ENCODE measurements around the gene MAS1. TPM values are rescaled to one million over a fixed set of nuclear protein-coding genes. Genes with fewer than 3 reads are reported as not detected.

Gene MAS1
- total and polyA plus RNA-seq, 10 of the 15 experiments (the other 5 are each of a cell fraction or from before 2014, with no cell fraction given): under 0.01 to 0.08 TPM; not detected in 8

DNA sequence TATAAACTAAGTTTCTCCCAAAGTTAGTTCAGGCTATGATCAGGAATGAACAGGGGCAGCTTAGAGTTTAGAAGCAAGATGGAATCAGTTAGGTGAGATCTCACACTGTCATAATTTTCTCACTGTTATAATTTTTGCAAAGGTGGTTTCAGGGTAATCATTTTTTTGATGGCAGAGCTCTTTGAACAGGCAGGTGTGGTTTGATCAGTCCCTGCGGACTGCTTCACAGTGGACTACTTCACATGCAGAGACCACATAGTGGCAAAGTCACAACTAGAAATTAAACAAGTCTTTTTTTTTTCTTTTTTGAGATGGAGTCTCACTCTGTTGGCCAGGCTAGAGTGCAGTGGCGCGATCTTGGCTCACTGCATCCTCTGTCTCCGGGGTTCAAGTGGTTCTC, 6.8 kb downstream of the MAS1 start:
- ChIA-PET SMC1A (ENCODE audit: uncharacterized antibody, unreplicated experiment) (interaction anchor here (1.0 to 2.2 kb wide), 6 partner anchors 14 to 81 kb away, joined by 3 to 12 read pairs (median 4); no protein-coding TSS in a partner anchor), CTCF (interaction anchor here (0.6 to 1.7 kb wide), 5 partner anchors 17 to 114 kb away, joined by 3 to 5 read pairs (median 4); no protein-coding TSS in a partner anchor), POLR2A (no interaction called here), RAD21 (ENCODE audit: unreplicated experiment) (interaction anchor here (0.7 to 1.0 kb wide), 4 partner anchors 16 to 34 kb away, joined by 3 to 5 read pairs (median 3); no protein-coding TSS in a partner anchor)
- in situ Hi-C loops (cut with MboI) (no loop called here), intact Hi-C loops (cut with micrococcal nuclease; ENCODE audit: unreplicated experiment) (no loop called here)
- BruUV-seq (replicated peaks): no TSS peak
- H3K4me3 ChIP-seq: no peak overlapping the region
- no peaks in the 10 kb centered on the region; the same call in 2 of the 3 replicates for H3K9me3 ChIP-seq (replicated peaks; ENCODE audit: control insufficient read depth, insufficient read depth, low read length)
- no peaks in the 10 kb centered on the region for H3K4me1 ChIP-seq (ENCODE audit: control insufficient read depth, insufficient read depth, low read length)
- WGBS (ENCODE audit: insufficient coverage, insufficient replicate concordance, low lambda C conversion rate, missing lambda C conversion rate): 18% methylated on average over 4 of the region's 4 CpGs
- H3K4me2 ChIP-seq (ENCODE audit: control insufficient read depth, insufficient read depth): no peak overlapping the region
- no peak overlapping the region for H3K27ac ChIP-seq (ENCODE audit: control insufficient read depth, insufficient read depth)
- ATAC-seq (peak; percentile 54), FAIRE-seq (no peak), DNase-seq (ENCODE audit: low read depth, low spot score) (no peak)
- no peaks in the 10 kb centered on the region for H3K36me3 ChIP-seq (ENCODE audit: control insufficient read depth in 2 of 2, insufficient read depth in 2 of 2, low read length in 1 of 2)
- H2AFZ ChIP-seq (ENCODE audit: control insufficient read depth, low read depth, low read length): no peak overlapping the region
- H3K27me3 ChIP-seq (replicated peaks in 1 of 2; ENCODE audit: control insufficient read depth in 2 of 2, insufficient read depth in 2 of 2, low read length in 1 of 2): peaks cover 0 to 3% of the 10 kb centered on the region in 2 experiments; a peak in 1 of 4 replicates
- H3K79me2 ChIP-seq (ENCODE audit: control insufficient read depth, insufficient read depth, low read length): no peaks in the 10 kb centered on the region
- no peaks in the 10 kb centered on the region for H4K20me1 ChIP-seq (ENCODE audit: control insufficient read depth, insufficient read depth)
- peak; percentile 86 for TF ChIP-seq MEF2B (IDR thresholded peaks at IDR 0.05; ENCODE audit: partially characterized antibody, poor library complexity, severe bottlenecking)
- no peak for TF ChIP-seq CBFB (IDR thresholded peaks at IDR 0.05; ENCODE audit: low read depth)
- 0 out of 2 replicates have a peak, but pooled peaks have one; percentile 32 for TF ChIP-seq MTA2 (IDR thresholded peaks at IDR 0.05; ENCODE audit: low read depth)
- TF ChIP-seq RAD21 (IDR thresholded peaks at IDR 0.05; ENCODE audit: insufficient read depth, low read depth, low read length): no peak
- TF ChIP-seq BHLHE40 (IDR thresholded peaks at IDR 0.05; ENCODE audit: borderline replicate concordance in 1 of 2, low read depth in 2 of 2, low read length in 1 of 2): peak in 1 of 2 experiments; percentile 53; a peak in 1 of 4 replicates
- TF ChIP-seq, protein P1, sequence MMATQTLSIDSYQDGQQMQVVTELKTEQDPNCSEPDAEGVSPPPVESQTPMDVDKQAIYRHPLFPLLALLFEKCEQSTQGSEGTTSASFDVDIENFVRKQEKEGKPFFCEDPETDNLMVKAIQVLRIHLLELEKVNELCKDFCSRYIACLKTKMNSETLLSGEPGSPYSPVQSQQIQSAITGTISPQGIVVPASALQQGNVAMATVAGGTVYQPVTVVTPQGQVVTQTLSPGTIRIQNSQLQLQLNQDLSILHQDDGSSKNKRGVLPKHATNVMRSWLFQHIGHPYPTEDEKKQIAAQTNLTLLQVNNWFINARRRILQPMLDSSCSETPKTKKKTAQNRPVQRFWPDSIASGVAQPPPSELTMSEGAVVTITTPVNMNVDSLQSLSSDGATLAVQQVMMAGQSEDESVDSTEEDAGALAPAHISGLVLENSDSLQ (IDR thresholded peaks at IDR 0.05): no peak
- TF ChIP-seq, protein P2, sequence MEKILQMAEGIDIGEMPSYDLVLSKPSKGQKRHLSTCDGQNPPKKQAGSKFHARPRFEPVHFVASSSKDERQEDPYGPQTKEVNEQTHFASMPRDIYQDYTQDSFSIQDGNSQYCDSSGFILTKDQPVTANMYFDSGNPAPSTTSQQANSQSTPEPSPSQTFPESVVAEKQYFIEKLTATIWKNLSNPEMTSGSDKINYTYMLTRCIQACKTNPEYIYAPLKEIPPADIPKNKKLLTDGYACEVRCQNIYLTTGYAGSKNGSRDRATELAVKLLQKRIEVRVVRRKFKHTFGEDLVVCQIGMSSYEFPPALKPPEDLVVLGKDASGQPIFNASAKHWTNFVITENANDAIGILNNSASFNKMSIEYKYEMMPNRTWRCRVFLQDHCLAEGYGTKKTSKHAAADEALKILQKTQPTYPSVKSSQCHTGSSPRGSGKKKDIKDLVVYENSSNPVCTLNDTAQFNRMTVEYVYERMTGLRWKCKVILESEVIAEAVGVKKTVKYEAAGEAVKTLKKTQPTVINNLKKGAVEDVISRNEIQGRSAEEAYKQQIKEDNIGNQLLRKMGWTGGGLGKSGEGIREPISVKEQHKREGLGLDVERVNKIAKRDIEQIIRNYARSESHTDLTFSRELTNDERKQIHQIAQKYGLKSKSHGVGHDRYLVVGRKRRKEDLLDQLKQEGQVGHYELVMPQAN (conservative IDR thresholded peaks at IDR 0.05): no peak
- peak; percentile 61; the same call in 1 of the 2 replicates for TF ChIP-seq ZNF384 (IDR thresholded peaks at IDR 0.05; ENCODE audit: borderline replicate concordance, low read depth, low read length)
- TF ChIP-seq, protein P3, sequence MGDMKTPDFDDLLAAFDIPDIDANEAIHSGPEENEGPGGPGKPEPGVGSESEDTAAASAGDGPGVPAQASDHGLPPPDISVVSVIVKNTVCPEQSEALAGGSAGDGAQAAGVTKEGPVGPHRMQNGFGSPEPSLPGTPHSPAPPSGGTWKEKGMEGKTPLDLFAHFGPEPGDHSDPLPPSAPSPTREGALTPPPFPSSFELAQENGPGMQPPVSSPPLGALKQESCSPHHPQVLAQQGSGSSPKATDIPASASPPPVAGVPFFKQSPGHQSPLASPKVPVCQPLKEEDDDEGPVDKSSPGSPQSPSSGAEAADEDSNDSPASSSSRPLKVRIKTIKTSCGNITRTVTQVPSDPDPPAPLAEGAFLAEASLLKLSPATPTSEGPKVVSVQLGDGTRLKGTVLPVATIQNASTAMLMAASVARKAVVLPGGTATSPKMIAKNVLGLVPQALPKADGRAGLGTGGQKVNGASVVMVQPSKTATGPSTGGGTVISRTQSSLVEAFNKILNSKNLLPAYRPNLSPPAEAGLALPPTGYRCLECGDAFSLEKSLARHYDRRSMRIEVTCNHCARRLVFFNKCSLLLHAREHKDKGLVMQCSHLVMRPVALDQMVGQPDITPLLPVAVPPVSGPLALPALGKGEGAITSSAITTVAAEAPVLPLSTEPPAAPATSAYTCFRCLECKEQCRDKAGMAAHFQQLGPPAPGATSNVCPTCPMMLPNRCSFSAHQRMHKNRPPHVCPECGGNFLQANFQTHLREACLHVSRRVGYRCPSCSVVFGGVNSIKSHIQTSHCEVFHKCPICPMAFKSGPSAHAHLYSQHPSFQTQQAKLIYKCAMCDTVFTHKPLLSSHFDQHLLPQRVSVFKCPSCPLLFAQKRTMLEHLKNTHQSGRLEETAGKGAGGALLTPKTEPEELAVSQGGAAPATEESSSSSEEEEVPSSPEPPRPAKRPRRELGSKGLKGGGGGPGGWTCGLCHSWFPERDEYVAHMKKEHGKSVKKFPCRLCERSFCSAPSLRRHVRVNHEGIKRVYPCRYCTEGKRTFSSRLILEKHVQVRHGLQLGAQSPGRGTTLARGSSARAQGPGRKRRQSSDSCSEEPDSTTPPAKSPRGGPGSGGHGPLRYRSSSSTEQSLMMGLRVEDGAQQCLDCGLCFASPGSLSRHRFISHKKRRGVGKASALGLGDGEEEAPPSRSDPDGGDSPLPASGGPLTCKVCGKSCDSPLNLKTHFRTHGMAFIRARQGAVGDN (IDR thresholded peaks at IDR 0.05): peak; percentile 60; the same call in 1 of the 2 replicates
- H3K9ac ChIP-seq (ENCODE audit: control insufficient read depth, insufficient read depth, low read length): no peak overlapping the region

Data from GM12878 (cell line).